HT-29 (cell line): ENCODE data around the gene DTHD1. TPM values are rescaled to one million over a fixed set of nuclear protein-coding genes. Genes with fewer than 3 reads are reported as not detected.

Experiments used
- DNase-seq: peaks from one replicate; pipeline ENCODE4 v3.0.0-alpha.2; 2015; ENCODE audit warnings: low spot score
- total RNA-seq: library from RNA; depleted of rRNA; stranded (reverse); fragments of >200 nt; shearing (Covaris generic); gene quantifications from 2 replicates; pipeline ENCODE4 v1.2.3, GENCODE V29; 2014

Gene DTHD1
- total RNA-seq, 1 experiment from 2014 or later, result 0.08 TPM

- no peak for DNase-seq
Measured at GRCh38 chr4:36313703-36314102, 32.3 kb downstream of the DTHD1 start.

- DNase-seq, result no peak
Measured at GRCh38 chr4:36316607-36317006, 35.2 kb downstream of the DTHD1 start.

GRCh38 chr4:36317721-36318120 is 36.3 kb downstream of the DTHD1 start:
- no peak for DNase-seq

DNA sequence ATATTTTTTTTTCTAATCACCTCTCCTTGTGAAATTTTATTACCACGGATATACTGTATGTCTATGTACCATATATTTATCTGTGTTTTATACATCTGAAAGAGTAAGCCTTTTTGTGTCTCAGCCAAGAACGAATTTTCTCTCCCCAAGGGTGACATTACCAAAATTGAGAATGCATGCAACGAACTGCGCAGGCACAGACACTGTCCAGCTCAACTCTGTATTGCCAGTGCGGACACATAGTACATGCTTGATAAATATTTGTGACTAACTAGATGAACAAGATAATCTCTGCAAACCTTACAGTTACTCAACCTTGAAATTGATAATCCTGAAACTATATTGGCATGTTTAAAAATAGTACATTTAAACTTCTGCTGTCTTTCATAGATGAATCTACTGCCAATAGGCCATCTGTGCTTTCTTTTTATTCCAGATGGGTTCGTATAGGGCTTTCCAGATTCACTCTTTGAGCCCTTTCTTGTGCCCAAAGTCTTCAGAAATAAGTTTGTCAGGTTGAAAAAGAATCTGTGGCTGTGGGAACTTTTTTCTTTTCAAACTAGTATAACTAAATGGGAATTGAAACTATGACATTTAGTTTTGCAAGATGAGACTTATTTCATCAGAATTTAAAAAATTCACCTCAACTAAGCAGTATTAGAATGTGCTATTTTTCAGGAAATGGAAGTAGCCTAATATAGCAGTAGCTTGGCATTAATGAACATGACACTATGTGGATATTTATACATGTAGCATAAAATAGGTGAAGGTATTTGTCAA is 38.9 kb downstream of the DTHD1 start:
- no peak for DNase-seq

GRCh38 chr4:36321176-36321575 is 39.8 kb downstream of the DTHD1 start:
- no peak for DNase-seq

- DNase-seq, result no peak
Measured at GRCh38 chr4:36322921-36323354, 41.5 kb downstream of the DTHD1 start.

DNA sequence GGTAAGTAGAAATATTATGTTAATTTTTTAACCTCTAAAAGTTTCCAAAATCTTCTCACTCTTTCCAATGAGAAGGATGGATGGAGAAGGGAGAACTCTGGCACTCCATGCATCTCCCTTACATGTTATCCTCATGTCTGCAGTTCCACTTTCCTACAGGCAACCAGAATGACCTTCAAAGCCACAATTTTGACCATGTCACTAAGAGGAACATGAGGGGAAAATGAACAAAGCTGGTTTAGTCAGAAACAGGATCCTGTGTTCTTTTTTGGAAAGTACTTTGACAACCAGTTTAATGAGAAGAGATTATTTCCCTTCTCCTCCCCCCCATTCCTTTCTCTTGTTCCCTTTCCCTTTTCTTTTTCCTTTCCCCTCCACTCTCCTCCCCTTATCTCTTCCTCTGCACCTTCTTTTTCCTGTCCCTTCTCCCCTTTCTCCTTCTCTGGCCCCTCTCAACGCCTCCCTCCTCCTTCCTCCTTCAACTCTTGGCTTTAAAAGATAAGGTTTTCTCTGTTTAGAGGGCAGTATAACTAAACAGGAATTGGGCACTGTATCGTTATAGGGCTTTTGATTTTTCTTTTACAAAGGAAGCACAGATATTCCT is 42.5 kb downstream of the DTHD1 start:
- DNase-seq, result no peak

- DNase-seq, result no peak
Measured at GRCh38 chr4:36324808-36325207, 43.4 kb downstream of the DTHD1 start.

GRCh38 chr4:36325499-36325898 is 44.1 kb downstream of the DTHD1 start:
- no peak for DNase-seq

DNA sequence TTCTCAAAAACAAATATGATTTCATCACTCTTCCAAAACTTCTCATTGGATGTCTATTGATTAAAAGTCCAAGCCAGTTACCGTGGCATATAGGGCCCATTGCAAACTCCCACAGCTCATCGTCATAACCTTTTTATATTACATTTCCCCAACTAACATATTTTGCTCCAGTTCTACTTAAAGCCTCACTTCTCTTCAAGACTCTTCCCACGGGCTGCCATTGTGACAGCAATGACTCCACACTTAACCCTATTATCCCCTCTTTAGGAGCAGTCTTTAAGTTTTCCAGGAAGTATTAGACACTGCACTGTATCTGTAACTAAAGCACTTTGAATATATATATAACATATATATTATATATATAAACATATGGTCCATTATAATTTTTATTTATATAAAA is 44.5 kb downstream of the DTHD1 start:
- DNase-seq, result no peak

- no peak for DNase-seq
Measured at GRCh38 chr4:36326476-36327029, 45.1 kb downstream of the DTHD1 start.

DNA sequence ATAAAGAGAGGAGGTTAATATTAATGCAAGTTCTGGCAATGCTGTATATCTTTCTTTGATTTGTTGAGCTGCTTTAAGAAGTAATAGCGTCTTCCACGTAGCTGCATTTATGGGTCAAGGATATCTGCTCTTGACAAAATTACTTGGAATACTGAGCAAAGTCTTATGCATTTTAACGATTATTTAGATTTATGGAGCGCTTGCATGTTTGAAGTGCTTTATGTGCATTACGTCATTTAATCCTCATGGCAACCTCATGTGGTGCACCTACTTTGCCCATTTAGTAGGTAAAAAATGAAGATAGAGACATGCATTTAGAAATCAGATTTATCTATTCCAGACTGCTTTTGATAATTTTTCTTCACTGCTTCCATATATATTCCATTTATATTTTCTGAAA is 46.0 kb downstream of the DTHD1 start:
- no peak for DNase-seq

GRCh38 chr4:36328130-36328529 is 46.7 kb downstream of the DTHD1 start:
- DNase-seq, result no peak

DNA sequence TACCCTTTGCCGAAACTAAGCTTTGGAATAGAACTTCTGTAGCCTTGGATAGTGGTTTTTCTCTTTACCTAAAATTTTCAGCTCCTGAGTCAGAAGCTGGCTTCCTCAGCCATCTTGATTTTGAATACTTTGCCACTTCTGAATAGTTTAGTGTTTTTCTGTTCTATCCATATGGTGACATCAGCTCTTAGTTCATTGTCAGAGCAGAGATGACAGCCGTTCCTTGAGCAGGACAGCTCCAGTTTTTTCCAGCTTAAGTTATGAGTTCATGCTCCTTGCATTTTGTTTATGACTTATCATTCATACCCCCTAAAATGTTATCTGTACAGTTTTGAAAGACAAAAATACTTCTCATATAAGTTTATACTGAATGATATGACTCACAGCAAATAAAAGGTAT is 47.8 kb downstream of the DTHD1 start:
- DNase-seq, result no peak

GRCh38 chr4:36330796-36331195 is 49.4 kb downstream of the DTHD1 start:
- DNase-seq, result peak; percentile 42

- DNase-seq, result no peak
Measured at GRCh38 chr4:36332023-36332781, 50.8 kb downstream of the DTHD1 start.

GRCh38 chr4:36332782-36333131 is 51.3 kb downstream of the DTHD1 start:
- no peak for DNase-seq

DNA sequence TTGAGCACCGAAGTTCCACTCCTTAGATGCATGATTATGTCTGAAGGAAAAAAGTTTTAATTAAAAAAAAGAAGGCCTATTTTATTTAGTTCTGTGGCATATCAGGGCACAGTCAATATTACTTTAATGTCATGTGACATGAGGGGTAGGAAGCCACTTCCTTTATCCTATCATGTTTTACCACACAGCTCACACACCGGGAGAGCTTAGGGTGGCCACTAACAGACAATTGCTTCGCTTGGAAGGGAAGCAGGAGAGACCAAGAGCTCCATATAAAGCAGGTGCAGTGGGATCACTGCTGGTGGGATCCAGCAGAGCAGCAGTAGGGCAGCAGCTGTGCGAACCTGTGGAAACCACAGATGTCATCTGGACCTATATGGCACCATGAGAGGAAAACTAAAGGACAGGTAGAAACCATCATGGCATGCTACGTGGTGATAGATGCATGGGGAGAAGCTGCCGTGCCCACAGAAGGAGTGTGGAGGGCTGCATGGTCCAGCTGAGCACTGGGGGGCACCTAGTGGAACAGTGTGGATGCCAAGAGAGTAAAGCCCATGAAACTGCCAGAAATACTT is 52.0 kb downstream of the DTHD1 start:
- DNase-seq, result no peak

- no peak for DNase-seq
Measured at GRCh38 chr4:36337665-36338185, 56.3 kb downstream of the DTHD1 start.

DNA sequence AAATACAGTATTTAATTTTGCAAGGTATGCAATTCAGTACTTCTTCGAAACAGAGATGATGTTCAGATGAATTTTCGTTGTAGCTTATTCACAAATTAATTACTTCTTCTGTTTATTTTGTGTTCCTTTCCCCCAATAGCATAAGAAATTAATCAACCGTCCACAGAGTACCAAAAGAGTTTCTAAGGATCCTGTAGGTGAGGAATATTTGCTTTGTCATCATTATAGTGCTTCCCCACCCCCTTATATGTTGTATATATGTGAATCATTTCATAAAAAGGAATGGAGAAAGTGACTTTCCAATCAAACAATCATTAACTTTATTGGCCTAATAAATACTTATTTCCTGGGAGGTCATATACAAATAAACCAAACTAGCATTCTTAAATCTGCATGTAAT is 57.6 kb downstream of the DTHD1 start:
- DNase-seq, result no peak

GRCh38 chr4:36341936-36342335 is 60.5 kb downstream of the DTHD1 start:
- no peak for DNase-seq
